ENCODE measurements around the gene RASSF8. TPM values are rescaled to one million over a fixed set of nuclear protein-coding genes. Genes with fewer than 3 reads are reported as not detected.

The RASSF8 gene
- total and polyA plus RNA-seq, 2 of the 8 experiments (the other 6 are each of a cell fraction or from before 2014, with no cell fraction given): 6.4 to 46.7 TPM

- Histone ChIP-seq H3K4me2 (ENCODE audit: insufficient read depth in 1 of 2, low read depth in 2 of 2, low read length in 2 of 2) (no peak overlapping the region), H3K9me3 (ENCODE audit: insufficient read depth in 2 of 2, low read depth in 1 of 2, low read length in 1 of 2) (no peaks in the 10 kb centered on the region), H3K27ac (ENCODE audit: low read depth, low read length) (no peak overlapping the region), H2BK12ac (ENCODE audit: low read depth, low read length) (no peak overlapping the region), H3K4me3 (ENCODE audit: extremely low read depth in 1 of 4, insufficient read depth in 2 of 4, low read depth in 3 of 4, low read length in 4 of 4) (no peak overlapping the region), H2AK5ac (ENCODE audit: low read depth, low read length) (no peak overlapping the region), H2BK20ac (ENCODE audit: low read length) (no peak overlapping the region), H3K23ac (ENCODE audit: insufficient read length) (no peak overlapping the region), H2BK15ac (ENCODE audit: low read length) (no peak overlapping the region), H3K79me1 (ENCODE audit: low read depth, low read length) (no peaks in the 10 kb centered on the region), H2BK5ac (ENCODE audit: low read depth, low read length) (no peak overlapping the region), H3K18ac (ENCODE audit: extremely low read depth, low read length) (no peak overlapping the region), H3K23me2 (ENCODE audit: low read depth, low read length) (no peaks in the 10 kb centered on the region), H3K9ac (replicated peaks in 1 of 4; ENCODE audit: extremely low read depth in 1 of 4, low read depth in 3 of 4, low read length in 3 of 4) (no peak overlapping the region), H4K20me1 (replicated peaks in 1 of 2; ENCODE audit: control insufficient read depth in 1 of 2, insufficient read depth in 2 of 2, low read length in 2 of 2) (no peaks in the 10 kb centered on the region), H4K8ac (ENCODE audit: extremely low read depth, insufficient read depth, low read length) (no peak overlapping the region), H3K56ac (replicated peaks; ENCODE audit: insufficient read length, low read depth, low read length) (no peak overlapping the region), H3K14ac (ENCODE audit: insufficient read length) (no peak overlapping the region), H3K36me3 (ENCODE audit: control insufficient read depth in 2 of 4, insufficient read depth in 4 of 4, low read length in 3 of 4) (no peaks in the 10 kb centered on the region), H2BK120ac (replicated peaks; ENCODE audit: low read depth, low read length) (no peak overlapping the region), H3K4me1 (replicated peaks in 1 of 4; ENCODE audit: control insufficient read depth in 3 of 4, insufficient read depth in 4 of 4, low read length in 3 of 4) (no peaks in the 10 kb centered on the region), H3K27me3 (replicated peaks in 1 of 4; ENCODE audit: control insufficient read depth in 3 of 4, extremely low read depth in 1 of 4, insufficient read depth in 3 of 4, low read length in 3 of 4) (no peaks in the 10 kb centered on the region), H4K91ac (replicated peaks; ENCODE audit: insufficient read length, low read length) (no peak overlapping the region), H3K4ac (replicated peaks; ENCODE audit: insufficient read length, low read depth, low read length) (no peak overlapping the region), H3K79me2 (ENCODE audit: control insufficient read depth in 1 of 2, insufficient read depth in 2 of 2, low read length in 2 of 2) (no peaks in the 10 kb centered on the region), H2AFZ (ENCODE audit: low read length) (no peak overlapping the region), H4K5ac (ENCODE audit: insufficient read length, low read depth, low read length) (no peak overlapping the region)
- no peak for FAIRE-seq
- 84% methylated on average over 4 of the region's 4 CpGs; no CpG with 5 or more reads in 1 of the 2 experiments for WGBS, 2 experiments (ENCODE audit: extremely low coverage in 1 of 2, insufficient coverage in 1 of 2, insufficient read length in 1 of 2, insufficient replicate concordance in 2 of 2, low coverage in 1 of 2, low lambda C conversion rate in 2 of 2, missing lambda C conversion rate in 1 of 2)
- CTCF ChIA-PET (ENCODE audit: partially characterized antibody): interaction anchor here (0.8 to 1.1 kb wide), 2 partner anchors 10 to 496 kb away, joined by 3 to 4 read pairs; no protein-coding TSS in a partner anchor
- DNase-seq (ENCODE audit: low read depth in 1 of 2, low spot score in 2 of 2): no peak
- POLR2A ChIA-PET (ENCODE audit: partially characterized antibody): interaction anchor here (1.1 kb wide), 1 partner anchor 26 kb away, joined by 3 read pairs; no protein-coding TSS in a partner anchor
- TF ChIP-seq CTBP2 (IDR thresholded peaks at IDR 0.05; ENCODE audit: borderline replicate concordance, insufficient read depth, insufficient read length, low read length) (no peak), CREB1 (IDR thresholded peaks at IDR 0.05) (no peak), SP4 (IDR thresholded peaks at IDR 0.05; ENCODE audit: low read length) (no peak), GTF2F1 (IDR thresholded peaks at IDR 0.05; ENCODE audit: borderline replicate concordance, low read depth, low read length) (no peak), CEBPB (IDR thresholded peaks at IDR 0.05; ENCODE audit: low read depth, low read length) (no peak), USF2 (IDR thresholded peaks at IDR 0.05; ENCODE audit: low read length) (no peak), RNF2 (IDR thresholded peaks at IDR 0.05; ENCODE audit: borderline replicate concordance, low read depth, low read length, missing control alignments, poor library complexity, severe bottlenecking) (no peak), HDAC6 (IDR thresholded peaks at IDR 0.05; ENCODE audit: low read depth, low read length) (no peak), TEAD4 (IDR thresholded peaks at IDR 0.05; ENCODE audit: low read depth, low read length) (no peak), TAF1 (IDR thresholded peaks at IDR 0.05; ENCODE audit: low read depth, low read length) (no peak), CTCF (IDR thresholded peaks at IDR 0.05; ENCODE audit: control extremely low read depth in 1 of 3, insufficient read depth in 1 of 3, low read depth in 1 of 3, low read length in 3 of 3) (no peak)
Observed at GRCh38 chr12:25932971-25933370, 25.5 kb upstream of the RASSF8 start.
